ENCODE results near the gene SMARCC2. TPM values are rescaled to one million over a fixed set of nuclear protein-coding genes. Genes with fewer than 3 reads are reported as not detected.
A peak's percentile ranks its signal among the peaks of the same experiment; 100 is the strongest.

SMARCC2 gene
- total and polyA plus RNA-seq, 2 of the 13 experiments (the other 11 are each of a cell fraction or from before 2014, with no cell fraction given), result 21.3 to 24.1 TPM

- TF ChIP-seq GATAD1 (CRISPR knock-in tag; IDR thresholded peaks at IDR 0.05) (0 out of 2 replicates have a peak, but pooled peaks have one; percentile 45), ZNF431 (CRISPR knock-in tag; IDR thresholded peaks at IDR 0.05; ENCODE audit: borderline replicate concordance, low read depth) (no peak), SNAPC4 (CRISPR knock-in tag; IDR thresholded peaks at IDR 0.05) (0 out of 2 replicates have a peak, but pooled peaks have one; percentile 49), RBFOX2 (IDR thresholded peaks at IDR 0.05; ENCODE audit: low read depth, low read length) (peak; percentile 60), MXD3 (CRISPR knock-in tag; IDR thresholded peaks at IDR 0.05) (no peak; the same call in 1 of the 2 replicates), ZNF34 (CRISPR knock-in tag; IDR thresholded peaks at IDR 0.05; ENCODE audit: borderline replicate concordance) (no peak), ZNF510 (CRISPR knock-in tag; IDR thresholded peaks at IDR 0.05; ENCODE audit: low read depth) (no peak), NR2F6 (IDR thresholded peaks at IDR 0.05) (no peak), NR2F6 (CRISPR knock-in tag; IDR thresholded peaks at IDR 0.05) (peak; percentile 7; the same call in 1 of the 2 replicates), ZFP91 (CRISPR knock-in tag; IDR thresholded peaks at IDR 0.05; ENCODE audit: borderline replicate concordance) (peak; percentile 51; the same call in 1 of the 2 replicates), ZNF564 (CRISPR knock-in tag; IDR thresholded peaks at IDR 0.05) (no peak), ZNF552 (CRISPR knock-in tag; IDR thresholded peaks at IDR 0.05; ENCODE audit: borderline replicate concordance) (no peak), RNF2 (conservative IDR thresholded peaks at IDR 0.05; ENCODE audit: low read depth) (no peak), TEAD3 (CRISPR knock-in tag; optimal IDR thresholded peaks at IDR 0.05; ENCODE audit: borderline replicate concordance) (no peak), ZNF10 (CRISPR knock-in tag; IDR thresholded peaks at IDR 0.05; ENCODE audit: borderline replicate concordance, low read depth) (no peak), CC2D1A (CRISPR knock-in tag; IDR thresholded peaks at IDR 0.05) (no peak), PCBP1 (IDR thresholded peaks at IDR 0.05; ENCODE audit: borderline replicate concordance, low read depth, low read length) (no peak), CREB1 (IDR thresholded peaks at IDR 0.05) (peak; percentile 99), CREB1 (CRISPR knock-in tag; IDR thresholded peaks at IDR 0.05) (peak; percentile 90), POLR2AphosphoS5 (IDR thresholded peaks at IDR 0.05; ENCODE audit: low read depth, low read length) (peak; percentile 100), PREB (CRISPR knock-in tag; IDR thresholded peaks at IDR 0.05) (no peak), SOX13 (IDR thresholded peaks at IDR 0.05) (no peak), SOX13 (CRISPR knock-in tag; conservative IDR thresholded peaks at IDR 0.05 in 1 of 2, IDR thresholded peaks at IDR 0.05 in 1 of 2) (no peak)
Observed at GRCh38 chr12:56158029-56158925, 31.0 kb downstream of the SMARCC2 start, which contains the start of gene MYL6 (continued).
